Type B pancreatic cell (in vitro differentiated cells): Measurements from ENCODE around the gene PHLDA3. TPM values are rescaled to one million over a fixed set of nuclear protein-coding genes. Genes with fewer than 3 reads are reported as not detected.

Source experiments
- DNase-seq: peaks from one replicate; pipeline ENCODE4 v3.0.0; 2021; ENCODE audit warnings: mixed read lengths; ENCODE audit not compliant: unreplicated experiment; ENCODE audit errors: extremely low spot score
- H3K27ac Mint-ChIP-seq: 2 replicates; pipeline ENCODE4 v1.8.0; 2021; ENCODE audit warnings: mild to moderate bottlenecking, mixed read lengths
- H3K27me3 Mint-ChIP-seq: 2 replicates; pipeline ENCODE4 v1.8.0; 2021; ENCODE audit warnings: mixed read lengths
- H3K36me3 Mint-ChIP-seq: 2 replicates; pipeline ENCODE4 v1.8.0; 2021; ENCODE audit warnings: mixed read lengths
- H3K4me1 Mint-ChIP-seq: one replicate; pipeline ENCODE4 v1.8.0; 2021; ENCODE audit warnings: mixed read lengths; ENCODE audit not compliant: unreplicated experiment
- H3K4me3 Mint-ChIP-seq: 2 replicates; pipeline ENCODE4 v1.8.0; 2021; ENCODE audit warnings: mild to moderate bottlenecking, mixed read lengths
- H3K9me3 Mint-ChIP-seq: 2 replicates; pipeline ENCODE4 v1.8.0; 2021; ENCODE audit warnings: mixed read lengths
- total RNA-seq: library from RNA; stranded (reverse); gene quantifications from 2 replicates; pipeline ENCODE4 v1.2.1, GENCODE V29; 2021; ENCODE audit warnings: low replicate concordance
- TF ChIP-seq, protein P1 (sequence below): fragments of 200-600 bp; sonication (generic); conservative IDR thresholded peaks from 2 replicates; pipeline ENCODE4 v1.5.0; 2021; ENCODE audit warnings: antibody characterized with exemption, mild to moderate bottlenecking

Gene PHLDA3
- total RNA-seq, 1 donor from 2014 or later = 59.3 TPM

- TF ChIP-seq, protein P1, sequence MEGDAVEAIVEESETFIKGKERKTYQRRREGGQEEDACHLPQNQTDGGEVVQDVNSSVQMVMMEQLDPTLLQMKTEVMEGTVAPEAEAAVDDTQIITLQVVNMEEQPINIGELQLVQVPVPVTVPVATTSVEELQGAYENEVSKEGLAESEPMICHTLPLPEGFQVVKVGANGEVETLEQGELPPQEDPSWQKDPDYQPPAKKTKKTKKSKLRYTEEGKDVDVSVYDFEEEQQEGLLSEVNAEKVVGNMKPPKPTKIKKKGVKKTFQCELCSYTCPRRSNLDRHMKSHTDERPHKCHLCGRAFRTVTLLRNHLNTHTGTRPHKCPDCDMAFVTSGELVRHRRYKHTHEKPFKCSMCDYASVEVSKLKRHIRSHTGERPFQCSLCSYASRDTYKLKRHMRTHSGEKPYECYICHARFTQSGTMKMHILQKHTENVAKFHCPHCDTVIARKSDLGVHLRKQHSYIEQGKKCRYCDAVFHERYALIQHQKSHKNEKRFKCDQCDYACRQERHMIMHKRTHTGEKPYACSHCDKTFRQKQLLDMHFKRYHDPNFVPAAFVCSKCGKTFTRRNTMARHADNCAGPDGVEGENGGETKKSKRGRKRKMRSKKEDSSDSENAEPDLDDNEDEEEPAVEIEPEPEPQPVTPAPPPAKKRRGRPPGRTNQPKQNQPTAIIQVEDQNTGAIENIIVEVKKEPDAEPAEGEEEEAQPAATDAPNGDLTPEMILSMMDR = peak; percentile 45
- H3K27me3 Mint-ChIP-seq = no peaks in the 10 kb centered on the region
- peak overlapping the region; percentile 97 for H3K27ac Mint-ChIP-seq
- DNase-seq = no peak
- no peaks in the 10 kb centered on the region for H3K9me3 Mint-ChIP-seq
- H3K4me3 Mint-ChIP-seq = peak overlapping the region; percentile 69
- peaks cover 12% of the 10 kb centered on the region for H3K36me3 Mint-ChIP-seq
- peaks cover 31% of the 10 kb centered on the region for H3K4me1 Mint-ChIP-seq
Observed at GRCh38 chr1:201463071-201463552, 5.9 kb downstream of the PHLDA3 start.

DNA sequence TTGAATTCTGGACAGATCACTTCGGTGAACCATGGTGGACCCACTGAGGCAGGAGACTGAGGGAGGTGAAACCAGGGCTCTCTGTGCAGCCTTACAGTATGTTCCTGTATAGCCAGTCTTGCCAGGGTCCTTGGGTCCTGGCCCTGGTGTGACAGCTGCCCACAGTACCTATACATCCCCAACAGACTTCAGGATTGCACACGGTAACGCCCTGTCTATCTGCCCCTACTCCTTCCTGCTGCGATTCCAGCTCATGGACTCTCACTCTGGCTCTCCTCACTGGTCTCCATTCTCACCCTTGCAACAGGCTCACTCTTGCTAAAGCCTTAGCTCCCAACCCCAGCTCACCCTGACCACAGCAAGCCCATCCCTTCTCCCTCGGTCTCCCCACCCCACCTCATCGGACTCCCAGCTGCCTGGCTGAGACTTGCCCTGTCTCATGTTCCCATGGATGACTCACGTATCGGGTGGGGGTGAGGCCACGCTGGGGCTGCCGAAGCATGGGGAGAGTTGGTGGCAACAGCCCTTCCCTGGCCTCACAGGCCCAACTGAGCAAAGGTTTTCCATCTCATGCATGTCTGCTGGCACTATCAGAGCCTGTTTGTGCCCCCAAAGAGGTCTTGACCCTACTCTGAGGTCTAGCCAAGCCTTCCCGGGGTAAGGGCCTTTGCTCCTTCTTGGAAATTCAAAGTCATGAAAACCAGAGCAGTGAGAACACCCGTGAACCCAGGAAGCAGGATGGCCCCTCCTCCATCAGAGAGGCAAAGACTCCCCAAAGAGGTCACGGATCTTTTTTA lies 7.1 kb downstream of the PHLDA3 start:
- TF ChIP-seq, protein P1 = no peak
- Mint-ChIP-seq H3K27me3 (no peaks in the 10 kb centered on the region), H3K9me3 (no peaks in the 10 kb centered on the region), H3K36me3 (peaks cover 8% of the 10 kb centered on the region), H3K4me3 (peak overlapping the region; percentile 80), H3K27ac (peak overlapping the region; percentile 97), H3K4me1 (peaks cover 35% of the 10 kb centered on the region)
- no peak for DNase-seq

DNA sequence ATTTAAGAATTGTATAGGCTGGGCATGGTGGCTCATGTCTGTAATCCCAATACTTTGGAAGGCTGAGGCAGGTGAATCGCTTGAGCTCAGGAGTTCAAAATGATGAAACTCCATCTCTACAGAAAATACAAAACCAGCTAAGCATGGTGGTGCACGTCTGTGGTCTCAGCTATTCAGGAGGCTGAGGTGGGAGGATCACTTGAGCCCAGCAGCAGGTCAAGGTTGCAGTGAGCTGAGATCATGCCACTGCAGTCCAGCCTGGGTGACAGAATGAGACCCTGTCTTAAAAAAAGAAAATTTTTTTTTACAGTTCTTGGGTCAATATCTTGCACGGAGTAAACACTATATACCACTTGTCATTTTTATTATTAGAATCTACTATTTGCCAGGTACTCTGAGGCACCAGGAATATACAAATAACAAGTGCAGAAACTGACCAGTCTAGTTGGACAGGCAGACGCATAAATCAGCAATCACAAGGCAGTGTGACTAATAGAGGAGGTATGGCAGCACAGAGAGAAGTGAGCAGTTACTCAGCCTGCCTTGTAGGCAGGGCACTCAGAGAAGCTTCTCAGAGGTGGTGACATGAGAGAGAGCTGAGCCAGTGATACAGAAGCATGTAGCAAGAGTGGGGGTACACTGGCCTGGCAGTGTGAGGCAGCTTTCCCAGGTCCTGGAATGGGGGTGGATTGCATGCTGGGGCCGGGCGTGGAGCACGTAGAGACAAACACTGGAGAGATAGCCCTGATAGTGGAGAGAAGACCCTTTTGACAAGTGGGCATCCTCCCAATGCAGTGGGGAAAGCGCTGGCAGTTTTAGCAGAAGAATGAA lies 8.0 kb downstream of the PHLDA3 start:
- no peak for DNase-seq
- Mint-ChIP-seq H3K9me3 (no peaks in the 10 kb centered on the region), H3K4me1 (peaks cover 36% of the 10 kb centered on the region), H3K27ac (peak overlapping the region; percentile 97), H3K4me3 (peak overlapping the region; percentile 80), H3K36me3 (peaks cover 8% of the 10 kb centered on the region), H3K27me3 (no peaks in the 10 kb centered on the region)
- TF ChIP-seq, protein P1 = no peak

DNA sequence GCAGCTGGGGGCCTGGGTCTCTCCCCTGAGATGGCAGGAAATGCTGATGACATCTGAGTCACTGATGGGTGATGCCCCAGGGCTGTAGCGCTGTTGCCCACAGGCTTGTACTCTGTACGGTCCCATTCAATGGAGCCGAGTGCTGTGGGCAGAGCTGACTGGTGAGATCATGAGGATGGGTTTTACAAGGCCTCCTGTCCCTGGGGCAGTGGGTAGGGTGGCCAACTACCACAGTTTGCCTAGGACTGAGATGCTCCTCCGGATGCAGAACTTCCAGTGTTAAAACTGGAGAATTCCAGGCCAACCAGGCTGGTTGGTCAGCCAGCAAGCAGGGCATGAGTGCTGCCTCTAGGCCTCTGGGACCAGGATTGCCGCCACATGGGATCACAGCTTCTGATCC lies 9.2 kb downstream of the PHLDA3 start:
- Mint-ChIP-seq H3K9me3 (no peaks in the 10 kb centered on the region), H3K27ac (peak overlapping the region; percentile 21), H3K27me3 (no peaks in the 10 kb centered on the region), H3K4me3 (no peak overlapping the region), H3K36me3 (peaks cover 4% of the 10 kb centered on the region), H3K4me1 (peaks cover 28% of the 10 kb centered on the region)
- DNase-seq = no peak
- TF ChIP-seq, protein P1 = no peak

- Mint-ChIP-seq H3K27me3 (no peaks in the 10 kb centered on the region), H3K4me3 (no peak overlapping the region), H3K9me3 (no peaks in the 10 kb centered on the region), H3K27ac (peak overlapping the region; percentile 21), H3K4me1 (peaks cover 28% of the 10 kb centered on the region), H3K36me3 (peaks cover under 1% of the 10 kb centered on the region)
- TF ChIP-seq, protein P1 = no peak
- DNase-seq = no peak
Observed at GRCh38 chr1:201459052-201459451, 9.9 kb downstream of the PHLDA3 start.
